B cell (primary cell): ENCODE measurements around the gene UBAC2. TPM values are rescaled to one million over a fixed set of nuclear protein-coding genes. Genes with fewer than 3 reads are reported as not detected.

Experiments used
- ATAC-seq: fragments of 200-7000 bp; cut with Tn5 transposase; one replicate; pipeline ENCODE4 v1.10.0; 2021; ENCODE audit warnings: low read depth, mild to moderate bottlenecking, moderate number of reproducible peaks, moderate library complexity
- CTCF ChIA-PET: fragments of 350-600 bp; sonication (Branson Sonifier 250); formaldehyde crosslinking; loops from one replicate; lab custom pipeline; 2021; ENCODE audit warnings: antibody characterized with exemption, inconsistent platforms; lab: Charles Lee
- POLR2A ChIA-PET: fragments of 350-600 bp; sonication (Branson Sonifier 250); formaldehyde crosslinking; loops from one replicate; lab custom pipeline; 2021; ENCODE audit warnings: antibody characterized with exemption; lab: Charles Lee
- DNase-seq: peaks from one replicate; pipeline ENCODE4 v3.0.0; 2013
- H2AFZ ChIP-seq: 2 replicates; pipeline ENCODE4 v1.6.1; 2012; ENCODE audit warnings: mild to moderate bottlenecking, low read depth, low read length; ENCODE audit not compliant: insufficient read depth, poor library complexity, severe bottlenecking
- H3K27ac ChIP-seq, 2 donors: 1 replicate in 1 of 2; 2 replicates in 1 of 2; pipeline ENCODE4 v1.5.1; 2012 to 2013; ENCODE audit warnings: low read length in 2 of 2, mild to moderate bottlenecking in 2 of 2, moderate library complexity in 1 of 2
- H3K27me3 ChIP-seq, 4 experiments: fragments of 200-600 bp in 1 of 4; sonication (generic) in 1 of 4; replicated peaks in 1 of 4; 1 replicate in 2 of 4; 2 replicates in 2 of 4; pipeline versions ENCODE4 v1.6.1 to v1.7.0; 2013 to 2016; ENCODE audit warnings: low read length in 3 of 4, mild to moderate bottlenecking in 2 of 4, mixed read lengths in 1 of 4, moderate library complexity in 1 of 4; ENCODE audit not compliant: insufficient read depth in 4 of 4, control insufficient read depth in 3 of 4; ENCODE audit errors: control extremely low read depth in 1 of 4
- H3K36me3 ChIP-seq, 2 experiments: replicated peaks in 1 of 2; 1 replicate in 1 of 2; 2 replicates in 1 of 2; pipeline versions ENCODE4 v1.6.1 to v1.7.1; 2013; ENCODE audit warnings: low read length in 1 of 2; ENCODE audit not compliant: insufficient read depth in 2 of 2, control insufficient read depth in 1 of 2; ENCODE audit errors: control extremely low read depth in 1 of 2, extremely low read depth in 1 of 2
- H3K4me1 ChIP-seq, 2 donors: fragments of 200-600 bp in 1 of 2; sonication (generic) in 1 of 2; 1 replicate in 1 of 2; 2 replicates in 1 of 2; pipeline versions ENCODE4 v1.5.1 to v1.6.1; 2013 to 2017; ENCODE audit warnings: low read length in 2 of 2; ENCODE audit not compliant: control insufficient read depth in 2 of 2, insufficient read depth in 2 of 2
- H3K4me2 ChIP-seq: replicated peaks from 2 replicates; pipeline ENCODE3; 2012; ENCODE audit warnings: mild to moderate bottlenecking, low read depth, low read length; ENCODE audit not compliant: poor library complexity, severe bottlenecking
- H3K4me3 ChIP-seq, 5 experiments: fragments of 200-600 bp in 1 of 5; sonication (generic) in 1 of 5; 1 replicate in 3 of 5; 2 replicates in 2 of 5; pipeline versions ENCODE4 v1.5.1 to v1.7.0; 2011 to 2016; ENCODE audit warnings: low read length in 4 of 5, mild to moderate bottlenecking in 4 of 5, low read depth in 2 of 5, control low read depth in 1 of 5, moderate library complexity in 1 of 5; ENCODE audit not compliant: insufficient read depth in 1 of 5; ENCODE audit errors: control extremely low read depth in 1 of 5, extremely low read depth in 1 of 5
- H3K79me2 ChIP-seq: fragments of 200-600 bp; sonication (generic); one replicate; pipeline ENCODE4 v1.6.0; 2016; ENCODE audit warnings: low read length; ENCODE audit not compliant: control insufficient read depth, insufficient read depth
- H3K9ac ChIP-seq: fragments of 200-600 bp; sonication (generic); 2 replicates; pipeline ENCODE4 v1.6.1; 2017; ENCODE audit warnings: mild to moderate bottlenecking, low read length, moderate library complexity
- H3K9me3 ChIP-seq, 3 donors: one replicate each; pipeline versions ENCODE4 v1.6.1 to v1.7.1; 2013; ENCODE audit warnings: low read length in 2 of 3; ENCODE audit not compliant: control insufficient read depth in 2 of 3, insufficient read depth in 1 of 3; ENCODE audit errors: control extremely low read depth in 1 of 3
- H4K20me1 ChIP-seq: 2 replicates; pipeline ENCODE4 v1.6.0; 2012; ENCODE audit warnings: mild to moderate bottlenecking, low read length; ENCODE audit not compliant: insufficient read depth, control insufficient read depth, poor library complexity, severe bottlenecking
- H3K27ac Mint-ChIP-seq: one replicate; pipeline ENCODE4 v1.8.0; 2021; ENCODE audit warnings: mixed read lengths
- H3K27me3 Mint-ChIP-seq: one replicate; pipeline ENCODE4 v1.8.0; 2021; ENCODE audit warnings: mixed read lengths
- H3K4me1 Mint-ChIP-seq: one replicate; pipeline ENCODE4 v1.8.0; 2021; ENCODE audit warnings: mixed read lengths
- H3K4me3 Mint-ChIP-seq: one replicate; pipeline ENCODE4 v1.8.0; 2021; ENCODE audit warnings: mixed read lengths
- H3K9me3 Mint-ChIP-seq: one replicate; pipeline ENCODE4 v1.8.0; 2022; ENCODE audit warnings: mixed read lengths; ENCODE audit not compliant: insufficient read depth
- EZH2 ChIP-seq: IDR thresholded peaks from 2 replicates; pipeline ENCODE4 v1.6.1; 2012; ENCODE audit warnings: borderline replicate concordance, low read depth, mild to moderate bottlenecking, moderate library complexity, low read length; ENCODE audit not compliant: insufficient read depth, poor library complexity, severe bottlenecking
- WGBS: methylation state at CpG from one replicate; pipeline ENCODE4 v1.1.5; 2013; ENCODE audit warnings: missing lambda C conversion rate; ENCODE audit not compliant: insufficient coverage; 5-methylcytosine and 5-hydroxymethylcytosine counted together
- intact Hi-C: fragments of 100-400 bp; cut with micrococcal nuclease; formaldehyde crosslinking; loops from one replicate; pipeline ENCODE4 v1.10.0; 2022
- polyA plus RNA-seq: library from polyadenylated mRNA; depleted of rRNA; stranded (reverse); fragments of >200 nt; gene quantifications from 2 replicates; pipeline ENCODE4 v1.2.3, GENCODE V29; 2012
- total RNA-seq, 2 donors: library from RNA; stranded (reverse); fragments of 120-200 nt in 1 of 2; gene quantifications; 1 replicate in 1 of 2; 2 replicates in 1 of 2; pipeline versions ENCODE4 v1.2.3 to v1.2.4, GENCODE V29; 2013 to 2022
- TF ChIP-seq, protein P1 (sequence below): fragments of 200-600 bp; IDR thresholded peaks from one replicate; pipeline ENCODE4 v1.8.0; 2022; ENCODE audit warnings: antibody characterized with exemption, mild to moderate bottlenecking

Gene UBAC2
- total and polyA plus RNA-seq, 2 donors (not counting 1 experiment from before 2014, with no cell fraction given) = 56.3 to 60.8 TPM

GRCh38 chr13:99323488-99323887, 122.8 kb downstream of the UBAC2 start:
- H3K79me2 ChIP-seq = peaks cover 28% of the 10 kb centered on the region
- H3K27ac ChIP-seq = peak overlapping the region in 1 of 2 donors; percentile 73
- no peaks in the 10 kb centered on the region for H4K20me1 ChIP-seq
- H3K4me3 Mint-ChIP-seq = no peak overlapping the region
- intact Hi-C loops = loop anchor here (2.0 to 5.0 kb wide), 2 partner anchors 34 to 51 kb away; no protein-coding TSS in a partner anchor
- no peak overlapping the region for H3K4me2 ChIP-seq
- H3K27me3 ChIP-seq = no peaks in the 10 kb centered on the region
- H3K27me3 Mint-ChIP-seq = no peaks in the 10 kb centered on the region
- POLR2A ChIA-PET = no interaction called here
- peaks cover 9 to 11% of the 10 kb centered on the region in 2 experiments for H3K36me3 ChIP-seq
- no peak overlapping the region for H3K4me3 ChIP-seq
- ATAC-seq (no peak), DNase-seq (no peak)
- H3K4me1 Mint-ChIP-seq = peaks cover 58% of the 10 kb centered on the region
- peaks cover 0 to 2% (median 0%) of the 10 kb centered on the region in 3 donors for H3K9me3 ChIP-seq
- H2AFZ ChIP-seq = no peak overlapping the region
- H3K9ac ChIP-seq = no peak overlapping the region
- CTCF ChIA-PET = interaction anchor here (1.1 to 5.4 kb wide), 5 partner anchors 52 to 113 kb away, joined by 3 to 28 read pairs (median 17); no protein-coding TSS in a partner anchor
- TF ChIP-seq EZH2 = no peak
- TF ChIP-seq, protein P1, sequence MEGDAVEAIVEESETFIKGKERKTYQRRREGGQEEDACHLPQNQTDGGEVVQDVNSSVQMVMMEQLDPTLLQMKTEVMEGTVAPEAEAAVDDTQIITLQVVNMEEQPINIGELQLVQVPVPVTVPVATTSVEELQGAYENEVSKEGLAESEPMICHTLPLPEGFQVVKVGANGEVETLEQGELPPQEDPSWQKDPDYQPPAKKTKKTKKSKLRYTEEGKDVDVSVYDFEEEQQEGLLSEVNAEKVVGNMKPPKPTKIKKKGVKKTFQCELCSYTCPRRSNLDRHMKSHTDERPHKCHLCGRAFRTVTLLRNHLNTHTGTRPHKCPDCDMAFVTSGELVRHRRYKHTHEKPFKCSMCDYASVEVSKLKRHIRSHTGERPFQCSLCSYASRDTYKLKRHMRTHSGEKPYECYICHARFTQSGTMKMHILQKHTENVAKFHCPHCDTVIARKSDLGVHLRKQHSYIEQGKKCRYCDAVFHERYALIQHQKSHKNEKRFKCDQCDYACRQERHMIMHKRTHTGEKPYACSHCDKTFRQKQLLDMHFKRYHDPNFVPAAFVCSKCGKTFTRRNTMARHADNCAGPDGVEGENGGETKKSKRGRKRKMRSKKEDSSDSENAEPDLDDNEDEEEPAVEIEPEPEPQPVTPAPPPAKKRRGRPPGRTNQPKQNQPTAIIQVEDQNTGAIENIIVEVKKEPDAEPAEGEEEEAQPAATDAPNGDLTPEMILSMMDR = no peak
- H3K9me3 Mint-ChIP-seq = no peaks in the 10 kb centered on the region
- 83% methylated on average over 1 of the region's 3 CpGs for WGBS
- peak overlapping the region; percentile 91 for H3K27ac Mint-ChIP-seq
- peaks cover 43 to 49% of the 10 kb centered on the region in 2 donors for H3K4me1 ChIP-seq

- H3K4me3 Mint-ChIP-seq = peak overlapping the region; percentile 26
- H3K27ac Mint-ChIP-seq = peak overlapping the region; percentile 54
- POLR2A ChIA-PET = no interaction called here
- no peaks in the 10 kb centered on the region for H3K27me3 Mint-ChIP-seq
- Histone ChIP-seq H3K4me1 (peaks cover 37 to 44% of the 10 kb centered on the region in 2 donors), H3K27ac (no peak overlapping the region), H2AFZ (no peak overlapping the region), H3K9me3 (peaks cover 0 to 2% (median 0%) of the 10 kb centered on the region in 3 donors), H3K4me3 (no peak overlapping the region), H3K9ac (no peak overlapping the region), H4K20me1 (no peaks in the 10 kb centered on the region), H3K4me2 (peak overlapping the region; percentile 20), H3K79me2 (peaks cover 26% of the 10 kb centered on the region), H3K36me3 (peaks cover 12 to 18% of the 10 kb centered on the region in 2 experiments), H3K27me3 (no peaks in the 10 kb centered on the region)
- ATAC-seq (peak; percentile 25), DNase-seq (peak; percentile 50)
- H3K4me1 Mint-ChIP-seq = peaks cover 48% of the 10 kb centered on the region
- CTCF ChIA-PET = interaction anchor here (1.1 to 5.4 kb wide), 2 partner anchors 35 to 56 kb away, joined by 3 to 28 read pairs; no protein-coding TSS in a partner anchor
- no peak for TF ChIP-seq EZH2
- TF ChIP-seq, protein P1 = no peak
- H3K9me3 Mint-ChIP-seq = no peaks in the 10 kb centered on the region
- intact Hi-C loops = no loop called here
Measured at GRCh38 chr13:99326012-99326411, 125.4 kb downstream of the UBAC2 start.
